Measurements from ENCODE around the gene STX16. TPM values are rescaled to one million over a fixed set of nuclear protein-coding genes. Genes with fewer than 3 reads are reported as not detected.

STX16 gene
- total RNA-seq, 1 experiment from 2014 or later, result 86.0 TPM

DNA sequence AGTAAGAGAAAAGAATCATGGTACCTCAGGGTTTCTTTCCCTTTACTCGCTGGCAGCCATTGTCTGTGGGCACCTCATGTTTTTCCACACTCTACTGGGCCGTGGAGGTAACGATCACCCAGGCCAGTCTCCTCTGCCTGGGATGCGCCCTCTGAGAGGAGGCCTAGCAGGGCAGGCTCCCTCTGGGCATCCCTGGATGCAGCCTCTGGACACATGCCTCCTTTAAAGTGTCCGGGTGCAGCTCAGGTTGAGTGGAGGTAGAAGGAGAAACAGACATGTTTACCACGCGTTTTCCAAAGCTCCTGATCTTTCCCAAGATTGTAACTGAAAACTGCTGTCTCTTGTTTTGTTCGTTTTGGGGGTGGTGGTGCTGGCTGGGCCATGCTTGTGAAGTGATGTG, 27.7 kb downstream of the STX16 start:
- Mint-ChIP-seq H3K36me3 (ENCODE audit: insufficient read depth, unreplicated experiment) (peaks cover 31% of the 10 kb centered on the region), H3K27ac (ENCODE audit: unreplicated experiment) (no peak overlapping the region), H3K27me3 (ENCODE audit: unreplicated experiment) (no peaks in the 10 kb centered on the region), H3K4me3 (ENCODE audit: low read depth, unreplicated experiment) (no peak overlapping the region), H3K4me1 (ENCODE audit: low read depth, unreplicated experiment) (no peaks in the 10 kb centered on the region), H3K9me3 (ENCODE audit: low read depth, unreplicated experiment) (no peaks in the 10 kb centered on the region)
- DNase-seq, result no peak
- intact Hi-C loops (cut with micrococcal nuclease; ENCODE audit: unreplicated experiment), result no loop called here
- TF ChIP-seq, protein P1, sequence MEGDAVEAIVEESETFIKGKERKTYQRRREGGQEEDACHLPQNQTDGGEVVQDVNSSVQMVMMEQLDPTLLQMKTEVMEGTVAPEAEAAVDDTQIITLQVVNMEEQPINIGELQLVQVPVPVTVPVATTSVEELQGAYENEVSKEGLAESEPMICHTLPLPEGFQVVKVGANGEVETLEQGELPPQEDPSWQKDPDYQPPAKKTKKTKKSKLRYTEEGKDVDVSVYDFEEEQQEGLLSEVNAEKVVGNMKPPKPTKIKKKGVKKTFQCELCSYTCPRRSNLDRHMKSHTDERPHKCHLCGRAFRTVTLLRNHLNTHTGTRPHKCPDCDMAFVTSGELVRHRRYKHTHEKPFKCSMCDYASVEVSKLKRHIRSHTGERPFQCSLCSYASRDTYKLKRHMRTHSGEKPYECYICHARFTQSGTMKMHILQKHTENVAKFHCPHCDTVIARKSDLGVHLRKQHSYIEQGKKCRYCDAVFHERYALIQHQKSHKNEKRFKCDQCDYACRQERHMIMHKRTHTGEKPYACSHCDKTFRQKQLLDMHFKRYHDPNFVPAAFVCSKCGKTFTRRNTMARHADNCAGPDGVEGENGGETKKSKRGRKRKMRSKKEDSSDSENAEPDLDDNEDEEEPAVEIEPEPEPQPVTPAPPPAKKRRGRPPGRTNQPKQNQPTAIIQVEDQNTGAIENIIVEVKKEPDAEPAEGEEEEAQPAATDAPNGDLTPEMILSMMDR (IDR thresholded peaks at IDR 0.05; ENCODE audit: unreplicated experiment), result no peak
- CTCF ChIA-PET, result interaction anchor here (0.7 kb wide), 2 partner anchors 156 to 224 kb away, joined by 3 read pairs; no protein-coding TSS in a partner anchor
- BruUV-seq (replicated peaks), result TSS peak; percentile 40

DNA sequence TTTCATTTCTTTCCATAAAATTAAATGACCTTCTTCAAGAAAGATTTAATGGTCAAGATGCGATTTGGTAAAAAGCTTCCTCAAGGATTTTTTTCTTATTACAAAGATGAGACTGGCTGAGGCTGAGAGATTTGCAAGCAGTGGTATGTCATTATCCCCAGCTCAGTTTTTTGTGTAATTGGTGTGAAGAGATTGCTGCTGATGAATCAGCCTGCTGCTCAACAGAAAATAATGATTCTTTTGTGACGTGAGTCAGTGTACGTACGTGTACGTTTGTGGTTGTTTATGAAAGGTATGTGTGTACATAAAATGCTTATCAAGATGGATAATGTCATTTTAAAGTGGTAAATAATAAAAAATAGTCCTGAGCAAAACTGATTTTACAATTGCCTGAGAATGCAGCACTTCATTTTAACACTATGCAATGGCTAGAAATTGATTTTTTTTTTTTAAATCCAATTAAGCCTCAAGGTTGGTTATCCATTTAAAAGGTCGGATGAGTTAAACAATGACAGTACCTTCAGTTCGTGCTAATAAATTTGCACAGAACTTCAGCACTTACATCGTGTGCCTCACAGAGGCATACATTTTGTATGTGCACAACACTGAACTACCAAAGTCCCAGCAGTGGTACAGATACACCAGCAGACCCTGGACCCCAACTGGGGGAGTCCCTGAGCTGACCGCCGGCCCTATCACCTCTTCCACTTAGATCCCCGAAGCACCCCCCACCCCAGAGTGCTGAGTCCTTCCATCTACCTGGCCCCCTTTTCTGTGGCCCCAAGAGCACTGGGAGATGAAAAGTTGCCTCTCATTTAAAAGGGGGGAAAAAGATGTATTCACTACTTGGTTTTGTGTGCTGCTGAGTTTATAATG, 31.8 kb downstream of the STX16 start:
- Mint-ChIP-seq H3K27me3 (ENCODE audit: unreplicated experiment) (no peaks in the 10 kb centered on the region), H3K4me1 (ENCODE audit: low read depth, unreplicated experiment) (no peaks in the 10 kb centered on the region), H3K27ac (ENCODE audit: unreplicated experiment) (no peak overlapping the region), H3K4me3 (ENCODE audit: low read depth, unreplicated experiment) (no peak overlapping the region), H3K36me3 (ENCODE audit: insufficient read depth, unreplicated experiment) (peaks cover 6% of the 10 kb centered on the region), H3K9me3 (ENCODE audit: low read depth, unreplicated experiment) (no peaks in the 10 kb centered on the region)
- intact Hi-C loops (cut with micrococcal nuclease; ENCODE audit: unreplicated experiment), result no loop called here
- TF ChIP-seq, protein P1 (IDR thresholded peaks at IDR 0.05; ENCODE audit: unreplicated experiment), result no peak
- CTCF ChIA-PET, result interaction anchor here (0.8 to 1.1 kb wide), 3 partner anchors 10 to 469 kb away, joined by 3 to 4 read pairs (median 3); no protein-coding TSS in a partner anchor
- BruUV-seq (replicated peaks), result no TSS peak
- no peak for DNase-seq

DNA sequence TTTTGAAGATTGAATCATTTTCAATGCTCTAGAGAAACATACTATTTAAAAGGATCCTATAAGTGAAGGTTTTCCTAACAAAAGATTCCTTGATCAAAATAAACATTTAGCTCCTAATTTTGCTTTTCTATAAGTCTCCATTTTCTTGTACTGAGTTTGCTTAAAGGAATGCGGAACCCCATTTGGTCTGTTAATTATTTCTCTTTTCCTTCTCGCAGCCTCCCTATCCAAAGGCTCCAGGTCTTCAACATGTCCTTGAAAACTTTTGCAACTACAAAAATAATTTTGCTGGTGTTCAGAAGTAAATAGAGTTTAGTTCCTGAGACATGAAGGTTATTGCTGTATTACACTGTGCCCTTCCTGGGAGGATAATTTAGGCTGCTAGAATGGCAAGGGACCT, 33.2 kb downstream of the STX16 start:
- Mint-ChIP-seq H3K27ac (ENCODE audit: unreplicated experiment) (no peak overlapping the region), H3K4me3 (ENCODE audit: low read depth, unreplicated experiment) (no peak overlapping the region), H3K9me3 (ENCODE audit: low read depth, unreplicated experiment) (no peaks in the 10 kb centered on the region), H3K27me3 (ENCODE audit: unreplicated experiment) (no peaks in the 10 kb centered on the region), H3K4me1 (ENCODE audit: low read depth, unreplicated experiment) (no peaks in the 10 kb centered on the region), H3K36me3 (ENCODE audit: insufficient read depth, unreplicated experiment) (peaks cover 6% of the 10 kb centered on the region)
- no peak for DNase-seq
- intact Hi-C loops (cut with micrococcal nuclease; ENCODE audit: unreplicated experiment), result no loop called here
- TF ChIP-seq, protein P1 (IDR thresholded peaks at IDR 0.05; ENCODE audit: unreplicated experiment), result no peak
- no TSS peak for BruUV-seq (replicated peaks)
- CTCF ChIA-PET, result interaction anchor here (0.7 kb wide), 1 partner anchor 34 kb away, joined by 4 read pairs; the partner anchor contains the start of gene STX16

DNA sequence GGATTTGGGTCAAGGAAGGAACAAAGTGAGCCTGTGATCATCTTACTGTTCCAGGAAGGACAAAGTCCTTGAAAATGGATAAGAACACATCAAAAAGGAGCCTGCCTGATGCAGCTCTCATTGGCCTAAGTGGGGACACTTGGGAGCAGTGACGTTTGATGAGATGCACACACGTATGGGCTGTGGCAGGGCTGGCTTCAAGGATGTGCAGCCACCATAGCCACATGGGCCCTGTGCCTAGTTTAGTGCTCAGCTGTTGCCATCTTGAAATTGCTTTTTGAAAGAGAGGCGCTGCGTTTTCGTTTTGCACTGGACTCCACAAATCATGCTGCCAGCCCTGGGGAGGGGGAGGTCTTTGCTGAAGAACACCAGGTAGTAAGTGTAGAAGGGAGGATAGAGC, 34.9 kb downstream of the STX16 start:
- BruUV-seq (replicated peaks), result no TSS peak
- Mint-ChIP-seq H3K9me3 (ENCODE audit: low read depth, unreplicated experiment) (no peaks in the 10 kb centered on the region), H3K27ac (ENCODE audit: unreplicated experiment) (no peak overlapping the region), H3K4me1 (ENCODE audit: low read depth, unreplicated experiment) (no peaks in the 10 kb centered on the region), H3K27me3 (ENCODE audit: unreplicated experiment) (no peaks in the 10 kb centered on the region), H3K4me3 (ENCODE audit: low read depth, unreplicated experiment) (no peak overlapping the region), H3K36me3 (ENCODE audit: insufficient read depth, unreplicated experiment) (no peaks in the 10 kb centered on the region)
- CTCF ChIA-PET, result no interaction called here
- TF ChIP-seq, protein P1 (IDR thresholded peaks at IDR 0.05; ENCODE audit: unreplicated experiment), result no peak
- DNase-seq, result no peak
- intact Hi-C loops (cut with micrococcal nuclease; ENCODE audit: unreplicated experiment), result no loop called here
